Measurements from ENCODE around the gene NRXN3.

Gene NRXN3

DNA sequence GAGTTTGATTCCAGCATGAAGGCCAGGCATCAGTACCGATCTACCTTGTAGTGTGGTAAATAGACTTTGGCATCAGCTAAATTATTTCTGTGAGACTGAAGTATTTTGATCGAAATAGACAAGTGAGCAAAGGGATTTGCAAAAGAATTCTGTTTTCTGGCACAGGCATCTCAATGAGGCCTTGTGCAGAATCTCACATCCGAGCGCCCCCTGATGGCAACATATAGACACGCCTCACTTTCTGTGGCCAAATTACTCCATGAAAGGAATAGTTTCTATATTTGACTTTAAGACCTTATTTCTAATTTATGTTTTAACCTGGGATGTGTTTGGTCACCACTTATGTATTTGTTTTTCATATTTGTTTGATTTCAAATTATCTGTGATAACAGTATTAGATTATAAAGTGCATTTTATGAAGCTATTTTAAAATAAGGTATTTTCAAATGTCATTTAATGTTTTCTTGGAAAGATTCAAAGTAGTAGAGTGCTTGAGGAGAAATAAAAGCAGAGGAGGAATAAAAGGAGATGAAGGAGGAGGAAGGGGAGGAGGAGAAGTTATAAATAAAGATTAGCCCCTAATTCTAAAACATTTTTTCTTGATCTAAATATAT, 731.9 kb downstream of the NRXN3 start:
- peak; percentile 53 for TF ChIP-seq CTCF (IDR thresholded peaks at IDR 0.05; ENCODE audit: extremely low read depth, missing control alignments)
- peak; percentile 3 for DNase-seq (ENCODE audit: low spot score)

DNA sequence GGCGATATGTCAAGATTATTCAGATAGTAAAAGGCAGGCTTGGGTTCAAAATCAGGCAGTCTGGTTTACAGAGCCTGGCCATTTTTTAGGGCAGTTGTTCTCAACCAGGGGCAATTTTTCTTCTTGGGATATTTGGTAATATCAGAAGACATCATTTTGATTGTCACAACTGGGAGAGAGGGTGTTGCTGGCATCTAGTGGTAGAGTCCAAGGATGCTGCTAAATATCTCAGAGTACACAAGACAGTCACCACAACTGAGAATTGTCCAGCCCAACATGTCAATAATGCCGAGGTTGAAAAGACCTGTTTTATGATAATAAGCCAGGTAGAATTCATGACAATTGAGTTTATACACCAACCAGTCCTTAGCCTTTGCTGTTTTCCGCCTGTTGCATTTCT, 733.9 kb downstream of the NRXN3 start:
- no peak for DNase-seq (ENCODE audit: low spot score)

DNA sequence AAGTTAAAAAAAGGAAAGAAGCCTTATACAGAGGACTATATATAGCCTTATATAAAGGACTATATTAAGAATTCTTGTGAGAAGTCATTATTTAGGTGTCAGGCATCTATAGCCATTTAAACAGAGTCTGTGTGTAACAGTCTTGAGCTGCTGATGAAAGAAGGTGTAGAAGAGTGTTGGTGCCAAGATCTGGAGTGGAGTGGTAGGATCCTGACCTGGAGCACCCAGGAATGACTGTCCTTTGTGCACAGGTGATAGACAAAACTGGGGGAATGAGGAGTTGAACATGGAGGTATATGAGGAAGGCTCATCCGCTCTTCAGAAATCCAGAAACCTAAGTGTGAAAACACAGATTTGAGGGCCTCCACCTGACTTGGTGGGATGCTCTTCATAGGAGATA, 747.3 kb downstream of the NRXN3 start:
- TF ChIP-seq CTCF (IDR thresholded peaks at IDR 0.05; ENCODE audit: extremely low read depth, missing control alignments) = no peak

More for the DNA sequence above, 733.9 kb downstream of the NRXN3 start:
- no peak for TF ChIP-seq CTCF (IDR thresholded peaks at IDR 0.05; ENCODE audit: extremely low read depth, missing control alignments)

GRCh38 chr14:78921856-78922255, 751.7 kb downstream of the NRXN3 start:
- DNase-seq (ENCODE audit: low spot score) = no peak

More for the DNA sequence above, 747.3 kb downstream of the NRXN3 start:
- DNase-seq (ENCODE audit: low spot score) = no peak

GRCh38 chr14:78927261-78927660, 757.1 kb downstream of the NRXN3 start:
- no peak for DNase-seq (ENCODE audit: low spot score)
- TF ChIP-seq CTCF (IDR thresholded peaks at IDR 0.05; ENCODE audit: extremely low read depth, missing control alignments) = no peak

More at GRCh38 chr14:78921856-78922255, 751.7 kb downstream of the NRXN3 start:
- no peak for TF ChIP-seq CTCF (IDR thresholded peaks at IDR 0.05; ENCODE audit: extremely low read depth, missing control alignments)

- TF ChIP-seq CTCF (IDR thresholded peaks at IDR 0.05; ENCODE audit: extremely low read depth, missing control alignments) = no peak
- no peak for DNase-seq (ENCODE audit: low spot score)
Measured at GRCh38 chr14:78933166-78933565, 763.0 kb downstream of the NRXN3 start.

DNA sequence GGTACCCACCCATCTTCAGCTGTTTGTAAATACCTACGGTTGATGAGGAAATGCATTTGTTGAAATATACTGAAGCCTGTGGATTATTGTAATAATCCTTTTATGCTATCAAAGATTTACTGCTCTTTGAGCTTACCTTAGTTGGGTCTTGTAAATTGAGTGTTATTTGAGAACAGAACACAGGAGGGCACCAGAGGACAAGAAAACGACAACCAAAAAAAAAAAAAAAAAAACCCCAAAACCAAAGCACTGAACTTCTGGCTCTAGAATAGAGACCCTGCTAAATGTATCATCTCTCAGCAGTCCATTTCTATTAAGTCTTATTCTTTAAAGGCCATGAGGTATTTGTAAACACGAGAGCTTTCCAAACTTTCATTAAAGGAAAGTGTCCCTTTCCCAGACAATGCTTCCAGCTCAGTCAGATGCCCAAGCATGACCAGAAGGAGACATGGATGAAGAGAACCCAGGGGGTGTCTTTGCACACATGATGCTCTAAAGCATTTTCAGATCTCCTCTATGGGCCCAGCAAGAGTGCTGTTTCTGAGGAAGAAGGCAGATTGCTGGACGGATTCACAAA, 763.9 kb downstream of the NRXN3 start:
- TF ChIP-seq CTCF (IDR thresholded peaks at IDR 0.05; ENCODE audit: extremely low read depth, missing control alignments) = no peak
- peak; percentile 25 for DNase-seq (ENCODE audit: low spot score)

All from GM20000 (cell line).